ENCODE data around the gene CCNA2. TPM values are rescaled to one million over a fixed set of nuclear protein-coding genes. Genes with fewer than 3 reads are reported as not detected.

The CCNA2 gene
- total RNA-seq, 2 experiments from 2014 or later: 104 to 107 TPM

- H3K27me3 Mint-ChIP-seq: no peaks in the 10 kb centered on the region
- peak overlapping the region; percentile 96 for H3K27ac Mint-ChIP-seq
- no peak for DNase-seq
- peaks cover 35% of the 10 kb centered on the region for H3K4me1 Mint-ChIP-seq
- ChIA-PET CTCF (interaction anchor here (0.7 to 1.3 kb wide), 6 partner anchors 8 to 128 kb away, joined by 3 to 6 read pairs (median 3); partner anchors contain the start of genes ANXA5 and EXOSC9), POLR2A (interaction anchor here (0.7 to 17.3 kb wide), 14 partner anchors 9 to 755 kb away, joined by 3 to 142 read pairs (median 5); partner anchors contain the start of genes ANXA5, BBS7 and EXOSC9)
- no peaks in the 10 kb centered on the region for H3K9me3 Mint-ChIP-seq
- peaks cover 41% of the 10 kb centered on the region for H3K36me3 Mint-ChIP-seq (ENCODE audit: low read depth)
- peak overlapping the region; percentile 98 for H3K4me3 Mint-ChIP-seq
Observed at GRCh38 chr4:121824171-121824527, 466 bp upstream of the CCNA2 start.

GRCh38 chr4:121822796-121823504, 733 bp downstream of the CCNA2 start:
- Mint-ChIP-seq H3K27ac (peak overlapping the region; percentile 96), H3K4me1 (peaks cover 47% of the 10 kb centered on the region), H3K27me3 (no peaks in the 10 kb centered on the region), H3K4me3 (peak overlapping the region; percentile 98), H3K36me3 (ENCODE audit: low read depth) (peaks cover 53% of the 10 kb centered on the region), H3K9me3 (no peaks in the 10 kb centered on the region)
- POLR2A ChIA-PET: interaction anchor here (0.6 to 17.3 kb wide), 9 partner anchors 11 to 761 kb away, joined by 3 to 142 read pairs (median 14); partner anchors contain the start of genes ANXA5, BBS7 and EXOSC9
- CTCF ChIA-PET: interaction anchor here (0.8 to 1.5 kb wide), 2 partner anchors 14 to 16 kb away, joined by 3 read pairs; no protein-coding TSS in a partner anchor
- DNase-seq: peak; percentile 63

- peak overlapping the region; percentile 98 for H3K4me3 Mint-ChIP-seq
- peaks cover 53% of the 10 kb centered on the region for H3K4me1 Mint-ChIP-seq
- ChIA-PET CTCF (interaction anchor here (0.8 to 1.5 kb wide), 2 partner anchors 13 to 15 kb away, joined by 3 read pairs; no protein-coding TSS in a partner anchor), POLR2A (interaction anchor here (0.5 to 17.3 kb wide), 6 partner anchors 10 to 126 kb away, joined by 3 to 142 read pairs (median 25); partner anchors contain the start of genes ANXA5, BBS7 and EXOSC9)
- H3K36me3 Mint-ChIP-seq (ENCODE audit: low read depth): peaks cover 60% of the 10 kb centered on the region
- no peaks in the 10 kb centered on the region for H3K9me3 Mint-ChIP-seq
- no peak for DNase-seq
- H3K27me3 Mint-ChIP-seq: no peaks in the 10 kb centered on the region
- H3K27ac Mint-ChIP-seq: peak overlapping the region; percentile 96
Observed at GRCh38 chr4:121822047-121822446, 1.6 kb downstream of the CCNA2 start.

- Mint-ChIP-seq H3K36me3 (ENCODE audit: low read depth) (peaks cover 82% of the 10 kb centered on the region), H3K27me3 (no peaks in the 10 kb centered on the region), H3K4me1 (peaks cover 63% of the 10 kb centered on the region), H3K9me3 (no peaks in the 10 kb centered on the region), H3K4me3 (peak overlapping the region; percentile 8), H3K27ac (peak overlapping the region; percentile 38)
- no peak for DNase-seq
- POLR2A ChIA-PET: interaction anchor here (1.0 to 17.3 kb wide), 4 partner anchors 8 to 123 kb away, joined by 3 to 142 read pairs (median 4); partner anchors contain the start of gene EXOSC9
- CTCF ChIA-PET: interaction anchor here (0.7 kb wide), 1 partner anchor 13 kb away, joined by 3 read pairs; no protein-coding TSS in a partner anchor
Observed at GRCh38 chr4:121819216-121819965, 4.3 kb downstream of the CCNA2 start.

GRCh38 chr4:121818215-121818614, 5.5 kb downstream of the CCNA2 start:
- Mint-ChIP-seq H3K4me1 (peaks cover 61% of the 10 kb centered on the region), H3K4me3 (no peak overlapping the region), H3K9me3 (no peaks in the 10 kb centered on the region), H3K27ac (peak overlapping the region; percentile 33), H3K36me3 (ENCODE audit: low read depth) (peaks cover 84% of the 10 kb centered on the region), H3K27me3 (no peaks in the 10 kb centered on the region)
- DNase-seq: no peak
- ChIA-PET POLR2A (interaction anchor here (0.7 to 17.3 kb wide), 4 partner anchors 9 to 16 kb away, joined by 3 to 142 read pairs (median 3); partner anchors contain the start of gene EXOSC9), CTCF (no interaction called here)

GRCh38 chr4:121817701-121818100, 6.0 kb downstream of the CCNA2 start:
- no peaks in the 10 kb centered on the region for H3K27me3 Mint-ChIP-seq
- peak overlapping the region; percentile 33 for H3K27ac Mint-ChIP-seq
- POLR2A ChIA-PET: interaction anchor here (1.4 to 17.3 kb wide), 3 partner anchors 9 to 15 kb away, joined by 3 to 142 read pairs (median 3); partner anchors contain the start of gene EXOSC9
- CTCF ChIA-PET: no interaction called here
- H3K4me1 Mint-ChIP-seq: peaks cover 63% of the 10 kb centered on the region
- H3K4me3 Mint-ChIP-seq: no peak overlapping the region
- DNase-seq: no peak
- H3K36me3 Mint-ChIP-seq (ENCODE audit: low read depth): peaks cover 82% of the 10 kb centered on the region
- H3K9me3 Mint-ChIP-seq: no peaks in the 10 kb centered on the region

GRCh38 chr4:121817006-121817405, 6.7 kb downstream of the CCNA2 start:
- Mint-ChIP-seq H3K36me3 (ENCODE audit: low read depth) (peaks cover 78% of the 10 kb centered on the region), H3K27me3 (no peaks in the 10 kb centered on the region), H3K9me3 (no peaks in the 10 kb centered on the region), H3K4me1 (peaks cover 63% of the 10 kb centered on the region), H3K4me3 (no peak overlapping the region), H3K27ac (no peak overlapping the region)
- DNase-seq: no peak
- ChIA-PET CTCF (no interaction called here), POLR2A (interaction anchor here (17.3 kb wide), 1 partner anchor 15 kb away, joined by 142 read pairs; the partner anchor contains the start of gene EXOSC9)

GRCh38 chr4:121814756-121815155, 8.9 kb downstream of the CCNA2 start:
- Mint-ChIP-seq H3K4me3 (no peak overlapping the region), H3K9me3 (no peaks in the 10 kb centered on the region), H3K27me3 (no peaks in the 10 kb centered on the region), H3K36me3 (ENCODE audit: low read depth) (peaks cover 73% of the 10 kb centered on the region), H3K4me1 (peaks cover 59% of the 10 kb centered on the region), H3K27ac (no peak overlapping the region)
- DNase-seq: no peak
- POLR2A ChIA-PET: interaction anchor here (1.1 to 17.3 kb wide), 3 partner anchors 10 to 13 kb away, joined by 3 to 142 read pairs (median 4); partner anchors contain the start of gene EXOSC9
- CTCF ChIA-PET: no interaction called here

GRCh38 chr4:121811122-121811521, 12.6 kb downstream of the CCNA2 start:
- Mint-ChIP-seq H3K4me1 (peaks cover 39% of the 10 kb centered on the region), H3K9me3 (no peaks in the 10 kb centered on the region), H3K27me3 (no peaks in the 10 kb centered on the region), H3K27ac (peak overlapping the region; percentile 66), H3K4me3 (no peak overlapping the region), H3K36me3 (ENCODE audit: low read depth) (peaks cover 63% of the 10 kb centered on the region)
- no peak for DNase-seq
- POLR2A ChIA-PET: interaction anchor here (1.6 to 17.3 kb wide), 4 partner anchors 8 to 58 kb away, joined by 4 to 142 read pairs (median 20); partner anchors contain the start of genes BBS7, CCNA2 and EXOSC9
- CTCF ChIA-PET: no interaction called here

- Mint-ChIP-seq H3K36me3 (ENCODE audit: low read depth) (peaks cover 62% of the 10 kb centered on the region), H3K27me3 (no peaks in the 10 kb centered on the region), H3K4me3 (no peak overlapping the region), H3K4me1 (peaks cover 46% of the 10 kb centered on the region), H3K27ac (no peak overlapping the region), H3K9me3 (no peaks in the 10 kb centered on the region)
- ChIA-PET POLR2A (interaction anchor here (0.6 to 0.8 kb wide), 2 partner anchors 12 to 981 kb away, joined by 3 read pairs; no protein-coding TSS in a partner anchor), CTCF (interaction anchor here (0.7 to 1.1 kb wide), 2 partner anchors 13 to 16 kb away, joined by 3 read pairs; no protein-coding TSS in a partner anchor)
- no peak for DNase-seq
Observed at GRCh38 chr4:121806411-121806810, 17.3 kb downstream of the CCNA2 start.

GRCh38 chr4:121801715-121802075, 22.0 kb downstream of the CCNA2 start:
- DNase-seq: no peak
- no peaks in the 10 kb centered on the region for H3K27me3 Mint-ChIP-seq
- POLR2A ChIA-PET: interaction anchor here (1.4 to 7.1 kb wide), 4 partner anchors 12 to 105 kb away, joined by 5 to 142 read pairs (median 15); partner anchors contain the start of genes ANXA5, BBS7 and CCNA2
- H3K36me3 Mint-ChIP-seq (ENCODE audit: low read depth): peaks cover 39% of the 10 kb centered on the region
- H3K9me3 Mint-ChIP-seq: no peaks in the 10 kb centered on the region
- CTCF ChIA-PET: interaction anchor here (1.0 kb wide), 1 partner anchor 22 kb away, joined by 3 read pairs; no protein-coding TSS in a partner anchor
- H3K27ac Mint-ChIP-seq: peak overlapping the region; percentile 95
- peaks cover 51% of the 10 kb centered on the region for H3K4me1 Mint-ChIP-seq
- peak overlapping the region; percentile 84 for H3K4me3 Mint-ChIP-seq

- Mint-ChIP-seq H3K36me3 (ENCODE audit: low read depth) (peaks cover 33% of the 10 kb centered on the region), H3K9me3 (no peaks in the 10 kb centered on the region), H3K27me3 (no peaks in the 10 kb centered on the region), H3K4me3 (peak within 1 kb of the TSS; percentile 84), H3K4me1 (peaks cover 50% of the 10 kb centered on the region), H3K27ac (peak within 1 kb of the TSS; percentile 95)
- POLR2A ChIA-PET: interaction anchor here (1.4 to 7.1 kb wide), 4 partner anchors 12 to 105 kb away, joined by 5 to 142 read pairs (median 15); partner anchors contain the start of genes ANXA5, BBS7 and CCNA2
- CTCF ChIA-PET: interaction anchor here (1.0 kb wide), 1 partner anchor 23 kb away, joined by 3 read pairs; no protein-coding TSS in a partner anchor
- DNase-seq: peak; percentile 92
Observed at GRCh38 chr4:121800961-121801714, 22.5 kb downstream of the CCNA2 start, which contains the start of gene EXOSC9. Gene EXOSC9 (plus strand): TSS chr4:121801323. CDS start chr4:121801425, 102 bp downstream.

Data from activated CD4-positive, alpha-beta memory T cell treated with anti-CD3 and anti-CD28 coated beads, Interleukin-2, amount 10 ng/mL, durations not matched to agents 7 days and 5 days (primary cell).